KBM-7 (cell line): Measurements from ENCODE around the gene PLSCR3.

ENCODE experiments used
- DNase-seq: peaks from one replicate; pipeline ENCODE4 v3.0.0-alpha.2; 2015
- in situ Hi-C: fragments of 300-500 bp; cut with MboI; formaldehyde crosslinking; loops from 2 replicates; pipeline ENCODE4 v1.14.3; 2020; ENCODE audit warnings: low sequenced_read_pairs, low pct_unique_long_range_greater_than_20kb, mixed read lengths

The PLSCR3 gene

DNA sequence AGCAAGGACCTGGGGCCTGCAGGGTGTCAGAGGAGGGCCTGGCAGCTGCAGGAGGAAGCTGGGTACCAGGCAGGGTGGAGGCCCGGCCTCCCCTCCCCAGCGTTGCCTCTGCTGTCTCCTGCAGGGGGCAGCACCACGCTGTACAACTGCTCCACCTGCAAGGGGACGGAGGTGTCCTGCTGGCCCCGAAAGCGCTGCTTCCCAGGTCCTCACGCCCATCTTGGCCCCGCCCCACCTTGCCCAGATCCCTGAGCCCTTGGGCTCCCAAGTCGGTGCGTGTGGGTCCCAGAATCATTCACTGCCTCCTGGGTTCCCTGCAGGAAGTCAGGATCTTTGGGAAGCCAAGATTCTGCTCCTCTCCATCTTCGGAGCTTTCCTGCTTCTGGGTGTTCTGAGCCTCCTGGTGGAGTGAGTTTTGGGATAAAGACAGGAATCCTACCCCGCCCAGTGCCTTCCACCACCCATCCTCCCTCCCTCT lies 38.2 kb downstream of the PLSCR3 start:
- in situ Hi-C loops = no loop called here
- peak; percentile 94 for DNase-seq

- in situ Hi-C loops = no loop called here
Measured at GRCh38 chr17:7355573-7355972, 38.8 kb downstream of the PLSCR3 start.

GRCh38 chr17:7355053-7355452 lies 39.3 kb downstream of the PLSCR3 start, which contains the start of gene TMEM95:
Gene TMEM95, plus strand, starts transcription at chr17:7355156. Its CDS starts 49 bp downstream, at chr17:7355205.
- no peak for DNase-seq
- in situ Hi-C loops = no loop called here

More at GRCh38 chr17:7355573-7355972, 38.8 kb downstream of the PLSCR3 start:
- DNase-seq = no peak

- DNase-seq = no peak
- in situ Hi-C loops = no loop called here
Measured at GRCh38 chr17:7354262-7354843, 40.0 kb downstream of the PLSCR3 start.

GRCh38 chr17:7352910-7353635 lies 41.3 kb downstream of the PLSCR3 start:
- DNase-seq = no peak
- in situ Hi-C loops = no loop called here

DNA sequence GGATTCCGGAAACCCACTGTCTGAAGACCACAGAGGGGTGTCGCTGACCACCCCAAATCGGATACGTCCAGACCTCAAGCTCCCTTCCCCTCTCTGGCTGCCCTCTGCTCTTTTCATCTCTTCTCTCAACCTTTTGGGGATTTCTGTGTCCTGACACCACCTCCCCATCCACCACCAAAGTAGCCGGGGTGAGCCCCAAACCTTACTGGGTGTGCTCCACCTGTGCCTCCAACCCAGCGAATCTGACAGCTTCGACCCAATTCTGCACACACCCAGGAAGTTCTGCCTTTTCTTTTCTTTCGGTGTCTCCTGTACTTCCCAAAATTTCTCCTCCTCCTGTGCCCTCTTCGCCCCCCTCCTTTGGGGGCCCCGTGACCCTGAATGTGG lies 41.8 kb downstream of the PLSCR3 start:
- in situ Hi-C loops = no loop called here

DNA sequence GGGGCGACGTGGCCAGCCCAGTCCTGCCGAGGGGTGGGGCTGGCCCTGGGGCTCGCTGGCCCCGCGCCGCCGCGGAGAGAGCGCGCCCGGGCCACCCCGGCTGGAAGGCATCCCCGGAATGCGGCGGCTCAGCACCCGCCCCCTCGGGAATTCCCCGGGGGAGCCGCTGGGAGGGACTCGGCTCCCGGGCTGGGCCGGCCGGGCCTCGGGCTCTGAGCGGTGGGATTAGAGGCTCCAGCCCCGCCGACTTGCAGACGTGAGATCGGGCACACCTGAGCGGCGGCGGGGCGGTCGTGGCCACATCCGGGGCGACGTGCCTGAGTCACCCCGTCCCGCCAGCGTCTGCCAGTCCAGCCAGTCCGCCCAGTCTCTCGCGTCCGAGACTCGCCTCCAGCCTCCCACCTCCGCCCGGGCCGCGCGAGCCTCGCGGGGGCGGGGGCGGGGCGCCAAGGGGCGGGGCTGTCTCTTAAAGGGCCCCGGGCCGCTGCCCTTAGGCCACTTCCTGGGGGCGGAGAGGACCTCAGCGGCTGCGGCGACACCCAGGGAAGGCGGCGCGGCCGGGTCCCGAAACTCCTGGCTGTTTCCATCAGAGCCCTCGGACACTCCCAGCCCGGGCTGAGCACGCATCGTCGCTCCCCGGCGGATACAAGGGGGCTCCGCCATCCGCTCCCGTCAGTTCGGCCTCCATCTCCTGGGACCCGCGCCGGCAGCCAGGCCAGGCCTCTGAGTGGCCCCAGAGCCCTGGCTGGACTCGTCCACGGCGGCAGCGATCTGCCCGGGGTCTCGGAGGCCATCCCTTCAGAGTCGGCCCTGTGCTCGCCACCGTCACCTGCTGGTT lies 42.4 kb downstream of the PLSCR3 start, which contains the start of gene KCTD11:
TSS of gene KCTD11 (plus strand) at position 498 of the 838 bp plus-strand sequence.
- in situ Hi-C loops = no loop called here

More for the DNA sequence above, 41.8 kb downstream of the PLSCR3 start:
- DNase-seq = no peak

GRCh38 chr17:7348478-7349242 lies 45.7 kb downstream of the PLSCR3 start:
- no peak for DNase-seq
- in situ Hi-C loops = loop anchor here (25.0 kb wide), 1 partner anchor 311 kb away; the partner anchor contains the start of genes SLC16A11 and SLC16A13

More for the DNA sequence above, 42.4 kb downstream of the PLSCR3 start, which contains the start of gene KCTD11:
- DNase-seq = no peak

- DNase-seq = no peak
- in situ Hi-C loops = loop anchor here (25.0 kb wide), 1 partner anchor 311 kb away; the partner anchor contains the start of genes SLC16A11 and SLC16A13
Measured at GRCh38 chr17:7347630-7348477, 46.5 kb downstream of the PLSCR3 start.

DNA sequence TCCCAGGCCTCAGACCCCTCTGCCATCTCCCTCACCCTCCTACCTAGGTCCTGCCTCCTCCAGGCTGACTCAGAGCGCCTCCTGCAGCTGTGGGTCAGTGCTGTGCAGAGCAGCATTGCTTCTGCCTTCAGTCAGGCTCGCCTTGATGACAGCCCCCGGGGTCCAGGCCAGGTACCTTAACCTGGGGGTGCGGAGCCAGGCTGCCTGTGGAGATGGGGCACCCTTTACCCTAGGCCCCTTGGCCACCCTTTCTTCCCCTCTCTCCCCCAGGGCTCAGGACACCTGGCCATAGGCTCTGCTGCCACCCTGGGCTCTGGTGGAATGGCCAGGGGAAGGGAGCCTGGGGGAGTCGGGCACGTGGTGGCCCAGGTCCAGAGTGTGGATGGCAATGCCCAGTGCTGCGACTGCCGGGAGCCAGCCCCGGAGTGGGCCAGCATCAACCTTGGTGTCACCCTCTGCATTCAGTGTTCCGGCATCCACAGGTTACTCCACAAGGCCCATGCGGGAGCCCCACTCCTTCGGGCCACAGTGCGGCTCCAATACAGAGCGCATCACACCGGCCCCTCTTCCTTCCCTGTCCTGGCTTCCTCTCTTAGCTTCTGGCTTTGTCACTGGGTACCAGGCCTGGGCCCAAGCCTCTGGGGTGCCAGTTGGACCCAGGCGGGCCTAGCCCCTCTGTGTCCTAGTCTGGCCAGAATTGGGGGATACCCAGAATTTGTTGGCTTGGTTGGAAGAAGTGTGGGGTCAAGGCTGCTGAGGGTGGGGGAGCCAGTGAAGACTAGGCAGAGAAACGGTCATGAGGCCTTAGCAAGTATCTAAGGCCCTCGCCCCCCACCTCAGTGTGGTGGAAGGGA lies 47.3 kb downstream of the PLSCR3 start:
- DNase-seq = no peak
- in situ Hi-C loops = loop anchor here (25.0 kb wide), 1 partner anchor 310 kb away; the partner anchor contains the start of genes SLC16A11 and SLC16A13

GRCh38 chr17:7343250-7343649 lies 51.1 kb downstream of the PLSCR3 start:
- DNase-seq = no peak
- in situ Hi-C loops = loop anchor here (25.0 kb wide), 1 partner anchor 306 kb away; the partner anchor contains the start of genes SLC16A11 and SLC16A13

DNA sequence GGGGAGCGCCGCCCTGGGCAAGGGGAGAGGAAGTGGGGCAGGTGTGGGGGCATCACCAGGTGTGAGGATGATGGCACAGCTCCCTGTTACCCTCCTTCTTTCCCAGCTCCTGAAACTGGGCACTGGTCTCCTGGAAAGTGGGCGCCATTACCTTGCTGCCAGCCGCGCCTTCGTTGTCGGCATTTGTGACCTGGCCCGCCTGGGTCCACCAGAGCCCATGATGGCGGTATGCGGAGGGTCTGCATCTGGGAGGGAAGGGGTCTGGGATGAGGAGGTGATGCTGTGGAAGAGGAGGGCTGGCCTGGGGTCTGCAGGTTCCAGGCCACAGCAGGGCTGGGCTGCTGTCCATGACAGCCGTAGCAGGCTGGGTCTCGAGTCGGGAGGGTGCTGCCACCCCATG lies 52.5 kb downstream of the PLSCR3 start:
- in situ Hi-C loops = loop anchor here (25.0 kb wide), 1 partner anchor 305 kb away; the partner anchor contains the start of genes SLC16A11 and SLC16A13
- no peak for DNase-seq

DNA sequence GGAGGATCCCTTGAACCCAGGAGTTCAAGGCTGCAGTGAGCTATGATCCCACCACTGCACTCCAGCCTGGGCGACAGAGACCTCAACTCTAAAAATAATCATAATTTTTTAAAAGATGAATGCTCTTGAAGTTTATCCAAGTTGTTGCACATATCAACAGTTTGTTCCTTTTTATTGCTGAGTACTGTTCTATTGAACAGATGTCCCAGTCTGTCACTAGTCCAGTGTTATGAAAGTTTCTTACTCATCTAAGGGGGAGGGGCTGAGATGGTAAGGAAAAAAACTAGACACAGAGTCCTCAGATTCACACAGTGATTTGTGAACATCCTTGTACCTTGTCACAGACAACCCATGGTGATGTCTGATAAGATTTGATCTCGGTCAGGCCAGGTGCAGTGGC lies 54.1 kb downstream of the PLSCR3 start:
- in situ Hi-C loops = loop anchor here (25.0 kb wide), 1 partner anchor 303 kb away; the partner anchor contains the start of genes SLC16A11 and SLC16A13
- DNase-seq = no peak
